GM12873 (cell line): Measurements from ENCODE around the gene GPC1.

Experiments
- CTCF ChIP-seq: IDR thresholded peaks from 2 replicates; pipeline ENCODE4 v1.5.1; 2012; ENCODE audit warnings: low read depth, mild to moderate bottlenecking, moderate library complexity, low read length, control low read depth; ENCODE audit not compliant: insufficient read depth; ENCODE audit errors: missing control alignments

The GPC1 gene

GRCh38 chr2:240420206-240421104, 15.0 kb upstream of the GPC1 start:
- TF ChIP-seq CTCF, result no peak

GRCh38 chr2:240421381-240421780, 14.1 kb upstream of the GPC1 start:
- TF ChIP-seq CTCF, result no peak

GRCh38 chr2:240422658-240423329, 12.7 kb upstream of the GPC1 start:
- no peak for TF ChIP-seq CTCF

- TF ChIP-seq CTCF, result no peak
Observed at GRCh38 chr2:240423788-240424191, 11.7 kb upstream of the GPC1 start.

- TF ChIP-seq CTCF, result no peak
Observed at GRCh38 chr2:240424341-240425235, 10.9 kb upstream of the GPC1 start.

- TF ChIP-seq CTCF, result no peak
Observed at GRCh38 chr2:240425236-240425615, 10.2 kb upstream of the GPC1 start.
